Stomach (tissue), 9 donors: ENCODE measurements around the gene KRTAP12-4. TPM values are rescaled to one million over a fixed set of nuclear protein-coding genes. Genes with fewer than 3 reads are reported as not detected.

Experiments
- DNase-seq, 2 donors: peaks; one replicate each; pipeline versions ENCODE4 v3.0.0 to v3.0.0-alpha.2; 2013 to 2019
- H3K27ac ChIP-seq, 5 donors: fragments of 200-600 bp in 4 of 5; sonication (generic) in 4 of 5; one replicate each; pipeline ENCODE4 v1.5.1; 2013 to 2019; ENCODE audit warnings: mild to moderate bottlenecking in 1 of 5, moderate library complexity in 1 of 5
- H3K27me3 ChIP-seq, 3 donors: fragments of 200-600 bp; sonication (generic); one replicate each; pipeline ENCODE4 v1.5.1; 2017 to 2019; ENCODE audit warnings: mixed run types in 1 of 3
- H3K36me3 ChIP-seq, 4 donors: fragments of 200-600 bp; sonication (generic); 1 replicate in 3 of 4; 2 replicates in 1 of 4; pipeline ENCODE4 v1.5.1; 2016 to 2019
- H3K4me1 ChIP-seq, 4 donors: fragments of 200-600 bp; sonication (generic); one replicate each; pipeline ENCODE4 v1.5.1; 2016 to 2019
- H3K4me3 ChIP-seq, 4 donors: fragments of 200-600 bp; sonication (generic) in 3 of 4; one replicate each; pipeline ENCODE4 v1.5.1; 2016 to 2019; ENCODE audit warnings: mild to moderate bottlenecking in 1 of 4
- H3K9me3 ChIP-seq, 4 donors: fragments of 200-600 bp; sonication (generic); one replicate each; pipeline ENCODE4 v1.5.1; 2016 to 2019
- EP300 ChIP-seq: sonication (generic); formaldehyde crosslinking; IDR thresholded peaks from one replicate; pipeline ENCODE4 v1.6.1; 2017; ENCODE audit warnings: antibody characterized with exemption
- POLR2A ChIP-seq, 4 donors: fragments of 450-650 bp; IDR thresholded peaks; one replicate each; pipeline ENCODE4 v1.6.1; 2016; ENCODE audit warnings: antibody characterized with exemption in 4 of 4, control low read depth in 2 of 4, mild to moderate bottlenecking in 1 of 4, moderate library complexity in 1 of 4
- POLR2AphosphoS5 ChIP-seq, 3 donors: sonication (generic); formaldehyde crosslinking; IDR thresholded peaks; one replicate each; pipeline ENCODE4 v1.6.1; 2016; ENCODE audit warnings: antibody characterized with exemption in 3 of 3
- WGBS, 5 donors: extraction: QIAGEN DNeasy Blood & Tissue Kit in 3 of 5; methylation state at CpG; one replicate each; pipeline versions ENCODE4 v1.1.5 to v1.1.7; 2013 to 2018; 5-methylcytosine and 5-hydroxymethylcytosine counted together
- intact Hi-C: fragments of 100-400 bp; cut with DNase I; formaldehyde crosslinking; loops from one replicate; pipeline ENCODE4 v1.15.1; 2023; ENCODE audit warnings: low total_unique reads
- polyA plus RNA-seq, 3 donors: library from polyadenylated mRNA; stranded (reverse); fragments of 200-250 nt; gene quantifications; one replicate each; pipeline ENCODE4 v1.2.3, GENCODE V29; 2013
- total RNA-seq, 5 donors: library from RNA; depleted of rRNA; stranded (reverse); fragments of >200 nt; gene quantifications; one replicate each; pipeline versions ENCODE4 v1.1.0 to v1.2.3, GENCODE V29; 2014 to 2016
- TF ChIP-seq, protein P1 (sequence below), 7 experiments: fragments of 450-650 bp in 4 of 7; fragments of 200-600 bp in 3 of 7; sonication (generic) in 3 of 7; IDR thresholded peaks; one replicate each; pipeline ENCODE4 v1.5.1; 2016 to 2019; ENCODE audit warnings: antibody characterized with exemption in 7 of 7, control low read depth in 2 of 7, mild to moderate bottlenecking in 1 of 7
- donor health status: healthy with polysubstance abuse.
- donor health status: Bipolar disorder and iron deficiency.
- donor health status: healthy.

KRTAP12-4 gene
- total and polyA plus RNA-seq, 8 donors = not detected

DNA sequence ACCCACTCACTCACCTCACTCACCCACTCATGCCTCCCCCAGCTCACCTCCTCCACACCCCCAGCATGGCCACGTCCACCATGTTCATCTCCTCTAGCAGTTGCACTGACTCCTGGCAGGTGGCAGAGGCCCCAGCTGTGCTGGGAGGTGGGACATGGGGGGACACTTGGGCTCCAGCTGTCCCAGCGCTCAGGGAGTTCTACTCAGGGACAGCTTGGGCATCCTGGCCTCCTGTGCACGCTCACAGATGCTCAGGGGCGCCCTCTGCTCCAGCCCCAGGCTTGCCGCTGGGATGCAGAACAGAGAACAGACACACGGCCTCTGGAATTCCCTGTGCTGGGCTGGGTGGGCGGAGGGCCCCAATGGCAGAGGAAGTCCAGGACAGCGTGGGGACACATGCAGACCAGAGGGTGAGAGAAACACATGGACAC is 37.4 kb downstream of the KRTAP12-4 start:
- H3K4me3 ChIP-seq = no peak overlapping the region
- no peak overlapping the region for H3K27ac ChIP-seq
- H3K27me3 ChIP-seq = peaks cover 0 to 40% (median 0%) of the 10 kb centered on the region in 3 donors
- H3K4me1 ChIP-seq = no peaks in the 10 kb centered on the region
- intact Hi-C loops = no loop called here
- no peaks in the 10 kb centered on the region for H3K36me3 ChIP-seq
- DNase-seq = no peak
- TF ChIP-seq EP300 (no peak), POLR2A (IDR thresholded peaks at IDR 0.05) (no peak), POLR2AphosphoS5 (IDR thresholded peaks at IDR 0.05) (no peak)
- TF ChIP-seq, protein P1, sequence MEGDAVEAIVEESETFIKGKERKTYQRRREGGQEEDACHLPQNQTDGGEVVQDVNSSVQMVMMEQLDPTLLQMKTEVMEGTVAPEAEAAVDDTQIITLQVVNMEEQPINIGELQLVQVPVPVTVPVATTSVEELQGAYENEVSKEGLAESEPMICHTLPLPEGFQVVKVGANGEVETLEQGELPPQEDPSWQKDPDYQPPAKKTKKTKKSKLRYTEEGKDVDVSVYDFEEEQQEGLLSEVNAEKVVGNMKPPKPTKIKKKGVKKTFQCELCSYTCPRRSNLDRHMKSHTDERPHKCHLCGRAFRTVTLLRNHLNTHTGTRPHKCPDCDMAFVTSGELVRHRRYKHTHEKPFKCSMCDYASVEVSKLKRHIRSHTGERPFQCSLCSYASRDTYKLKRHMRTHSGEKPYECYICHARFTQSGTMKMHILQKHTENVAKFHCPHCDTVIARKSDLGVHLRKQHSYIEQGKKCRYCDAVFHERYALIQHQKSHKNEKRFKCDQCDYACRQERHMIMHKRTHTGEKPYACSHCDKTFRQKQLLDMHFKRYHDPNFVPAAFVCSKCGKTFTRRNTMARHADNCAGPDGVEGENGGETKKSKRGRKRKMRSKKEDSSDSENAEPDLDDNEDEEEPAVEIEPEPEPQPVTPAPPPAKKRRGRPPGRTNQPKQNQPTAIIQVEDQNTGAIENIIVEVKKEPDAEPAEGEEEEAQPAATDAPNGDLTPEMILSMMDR (IDR thresholded peaks at IDR 0.05) = no peak
- peaks cover 0 to 6% (median 2%) of the 10 kb centered on the region in 4 donors for H3K9me3 ChIP-seq
- 50 to 70% (median 61%) methylated on average over 4 to 8 of the region's 8 CpGs for WGBS, 5 donors

DNA sequence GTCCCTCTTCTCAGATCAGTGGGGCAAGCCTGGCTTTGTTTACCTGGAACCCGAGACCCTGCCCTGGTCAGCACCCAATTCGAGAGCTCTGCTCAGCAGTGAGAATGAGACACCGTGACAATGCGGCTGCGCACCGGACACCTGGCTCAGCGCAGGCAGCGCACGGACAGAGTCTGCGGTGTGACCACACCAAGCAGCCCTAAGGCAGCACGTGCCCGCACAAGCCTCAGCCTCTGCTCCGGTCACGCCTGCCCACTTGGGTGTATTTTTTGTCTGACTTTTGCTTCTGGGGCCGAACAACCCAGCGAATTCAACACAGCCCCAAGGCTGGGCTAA is 37.9 kb downstream of the KRTAP12-4 start:
- intact Hi-C loops = no loop called here
- Histone ChIP-seq H3K27me3 (peaks cover 0 to 46% (median 0%) of the 10 kb centered on the region in 3 donors), H3K4me1 (no peaks in the 10 kb centered on the region), H3K27ac (no peak overlapping the region), H3K9me3 (peaks cover 0 to 11% (median 6%) of the 10 kb centered on the region in 4 donors), H3K36me3 (no peaks in the 10 kb centered on the region), H3K4me3 (no peak overlapping the region)
- no peak for DNase-seq
- TF ChIP-seq POLR2A (IDR thresholded peaks at IDR 0.05) (no peak), EP300 (no peak), POLR2AphosphoS5 (IDR thresholded peaks at IDR 0.05) (no peak)
- TF ChIP-seq, protein P1 (IDR thresholded peaks at IDR 0.05) = no peak
- WGBS, 5 donors = 70 to 83% (median 78%) methylated on average over 8 to 16 of the region's 16 CpGs

DNA sequence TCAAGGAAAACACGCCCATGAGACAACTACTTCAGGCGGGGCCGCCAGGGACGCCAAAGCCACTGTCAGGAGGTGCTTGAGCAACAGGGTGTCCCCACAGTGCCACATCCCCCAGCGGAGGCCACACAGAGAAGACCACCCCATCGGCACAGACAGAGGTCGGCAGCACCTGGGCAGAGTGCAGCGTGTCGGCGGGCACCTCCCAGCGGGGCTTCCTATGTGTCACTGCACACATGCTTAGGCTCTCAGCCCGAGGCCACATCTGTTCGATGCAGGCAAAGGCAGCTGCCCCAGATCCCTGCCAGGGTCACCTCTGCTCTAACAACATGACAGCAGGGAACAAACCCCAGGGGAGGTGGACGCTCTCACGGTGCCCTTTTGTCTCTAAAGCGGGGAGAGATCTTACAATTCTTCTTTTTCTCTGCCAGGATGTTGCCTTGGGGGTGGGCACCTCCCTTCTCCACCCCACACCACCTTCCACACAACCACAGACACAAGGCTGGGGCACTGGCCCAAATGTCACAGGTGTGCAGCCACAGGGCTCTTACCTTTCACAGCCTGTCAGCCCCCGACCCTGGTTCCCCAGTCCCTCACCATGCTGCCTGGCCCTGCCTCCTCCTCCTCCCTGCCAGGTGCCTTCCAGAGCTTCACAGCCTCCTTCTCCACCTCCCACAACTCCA is 38.4 kb downstream of the KRTAP12-4 start:
- DNase-seq = no peak
- H3K4me3 ChIP-seq = no peak overlapping the region
- 71 to 83% (median 82%) methylated on average over 15 to 17 of the region's 17 CpGs for WGBS, 5 donors
- H3K27ac ChIP-seq = no peak overlapping the region
- TF ChIP-seq POLR2A (IDR thresholded peaks at IDR 0.05) (no peak), POLR2AphosphoS5 (IDR thresholded peaks at IDR 0.05) (no peak), EP300 (no peak)
- TF ChIP-seq, protein P1 (IDR thresholded peaks at IDR 0.05) = no peak
- no peaks in the 10 kb centered on the region for H3K4me1 ChIP-seq
- H3K9me3 ChIP-seq = peaks cover 0 to 15% (median 10%) of the 10 kb centered on the region in 4 donors
- H3K27me3 ChIP-seq = peaks cover 0 to 49% (median 0%) of the 10 kb centered on the region in 3 donors
- H3K36me3 ChIP-seq = no peaks in the 10 kb centered on the region
- intact Hi-C loops = no loop called here

DNA sequence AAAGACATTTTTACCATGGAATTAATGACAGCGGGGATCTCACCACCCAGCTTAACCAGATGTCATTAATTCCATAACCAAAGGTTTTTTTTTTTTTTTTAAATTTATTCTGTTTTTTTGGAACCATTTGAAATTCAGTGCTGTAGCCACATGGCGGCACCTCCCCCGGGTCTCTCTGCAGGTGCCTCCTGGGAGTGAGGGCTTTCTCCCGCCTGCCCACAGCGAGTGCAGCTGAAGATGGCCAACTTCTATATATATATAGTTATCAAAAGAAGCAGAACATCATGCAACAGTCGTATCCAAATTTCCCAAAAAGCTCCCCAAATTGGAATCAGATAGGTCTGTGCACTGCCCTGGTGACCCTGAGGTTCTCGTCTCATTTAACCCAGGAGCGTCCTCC is 39.0 kb downstream of the KRTAP12-4 start:
- 70 to 83% (median 79%) methylated on average over 8 of the region's 8 CpGs for WGBS, 5 donors
- no peaks in the 10 kb centered on the region for H3K4me1 ChIP-seq
- H3K27me3 ChIP-seq = peaks cover 0 to 49% (median 0%) of the 10 kb centered on the region in 3 donors
- no peaks in the 10 kb centered on the region for H3K36me3 ChIP-seq
- no peak overlapping the region for H3K4me3 ChIP-seq
- no peak for DNase-seq
- intact Hi-C loops = no loop called here
- H3K27ac ChIP-seq = no peak overlapping the region
- TF ChIP-seq POLR2A (IDR thresholded peaks at IDR 0.05) (no peak), POLR2AphosphoS5 (IDR thresholded peaks at IDR 0.05) (no peak), EP300 (no peak)
- TF ChIP-seq, protein P1 (IDR thresholded peaks at IDR 0.05) = no peak
- H3K9me3 ChIP-seq = peaks cover under 1 to 21% (median 14%) of the 10 kb centered on the region in 4 donors
